NCI-H526 treated with DMSO at 0.1 percent for 48 hours (cell line): ENCODE data around the gene MYBPH.

Source experiments
- DNase-seq: peaks from one replicate; lab custom pipeline; 2025; lab: John Stamatoyannopoulos, UW

Gene MYBPH

DNA sequence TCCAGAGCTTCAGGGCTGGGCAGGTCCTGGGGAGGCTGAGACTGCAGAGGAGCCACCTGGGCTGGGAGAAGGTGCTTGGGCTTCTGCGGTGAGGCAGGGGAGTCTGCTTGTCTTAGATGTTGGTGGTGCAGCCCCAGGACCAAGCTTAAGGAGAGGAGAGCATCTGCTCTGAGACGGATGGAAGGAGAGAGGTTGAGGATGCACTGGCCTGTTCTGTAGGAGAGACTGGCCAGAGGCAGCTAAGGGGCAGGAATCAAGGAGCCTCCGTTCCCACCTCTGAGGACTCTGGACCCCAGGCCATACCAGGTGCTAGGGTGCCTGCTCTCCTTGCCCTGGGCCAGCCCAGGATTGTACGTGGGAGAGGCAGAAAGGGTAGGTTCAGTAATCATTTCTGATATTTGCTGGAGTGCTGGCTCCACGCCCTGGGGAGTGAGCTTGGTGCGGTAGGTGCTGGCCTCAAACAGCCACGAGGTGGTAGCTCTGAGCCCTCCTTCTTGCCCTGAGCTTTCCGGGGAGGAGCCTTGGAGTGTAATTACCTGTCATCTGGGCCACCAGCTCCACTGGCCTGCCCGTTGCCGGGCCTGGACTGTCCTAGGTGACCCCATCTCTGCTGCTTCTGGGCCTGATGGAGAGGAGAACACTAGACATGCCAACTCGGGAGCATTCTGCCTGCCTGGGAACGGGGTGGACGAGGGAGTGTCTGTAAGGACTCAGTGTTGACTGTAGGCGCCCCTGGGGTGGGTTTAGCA is 9.3 kb downstream of the MYBPH start:
- no peak for DNase-seq

DNA sequence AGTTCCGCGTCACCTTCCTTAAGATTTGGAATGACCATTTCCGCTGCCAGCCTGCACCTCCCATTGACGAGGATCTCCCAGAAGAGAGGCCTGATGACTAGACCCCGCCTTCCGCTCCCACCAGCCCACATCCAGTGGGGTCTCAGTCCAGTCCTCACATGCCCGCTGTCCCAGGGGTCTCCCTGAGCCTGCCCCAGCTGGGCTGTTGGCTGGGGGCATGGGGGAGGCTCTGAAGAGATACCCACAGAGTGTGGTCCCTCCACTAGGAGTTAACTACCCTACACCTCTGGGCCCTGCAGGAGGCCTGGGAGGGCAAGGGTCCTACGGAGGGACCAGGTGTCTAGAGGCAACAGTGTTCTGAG is 9.8 kb downstream of the MYBPH start:
- DNase-seq: no peak

DNA sequence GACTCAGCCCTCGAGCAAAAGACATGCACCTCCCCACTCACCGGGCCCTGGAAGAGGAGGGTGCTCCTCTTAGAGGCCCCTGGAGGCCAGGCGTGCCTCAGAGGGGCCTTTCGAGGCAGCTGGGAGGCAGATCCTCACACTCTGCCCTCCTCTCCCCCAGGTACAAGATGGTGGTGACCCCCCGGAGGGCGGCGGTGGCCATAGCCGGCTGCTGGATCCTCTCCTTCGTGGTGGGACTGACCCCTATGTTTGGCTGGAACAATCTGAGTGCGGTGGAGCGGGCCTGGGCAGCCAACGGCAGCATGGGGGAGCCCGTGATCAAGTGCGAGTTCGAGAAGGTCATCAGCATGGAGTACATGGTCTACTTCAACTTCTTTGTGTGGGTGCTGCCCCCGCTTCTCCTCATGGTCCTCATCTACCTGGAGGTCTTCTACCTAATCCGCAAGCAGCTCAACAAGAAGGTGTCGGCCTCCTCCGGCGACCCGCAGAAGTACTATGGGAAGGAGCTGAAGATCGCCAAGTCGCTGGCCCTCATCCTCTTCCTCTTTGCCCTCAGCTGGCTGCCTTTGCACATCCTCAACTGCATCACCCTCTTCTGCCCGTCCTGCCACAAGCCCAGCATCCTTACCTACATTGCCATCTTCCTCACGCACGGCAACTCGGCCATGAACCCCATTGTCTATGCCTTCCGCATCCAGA is 10.4 kb downstream of the MYBPH start:
- no peak for DNase-seq

DNA sequence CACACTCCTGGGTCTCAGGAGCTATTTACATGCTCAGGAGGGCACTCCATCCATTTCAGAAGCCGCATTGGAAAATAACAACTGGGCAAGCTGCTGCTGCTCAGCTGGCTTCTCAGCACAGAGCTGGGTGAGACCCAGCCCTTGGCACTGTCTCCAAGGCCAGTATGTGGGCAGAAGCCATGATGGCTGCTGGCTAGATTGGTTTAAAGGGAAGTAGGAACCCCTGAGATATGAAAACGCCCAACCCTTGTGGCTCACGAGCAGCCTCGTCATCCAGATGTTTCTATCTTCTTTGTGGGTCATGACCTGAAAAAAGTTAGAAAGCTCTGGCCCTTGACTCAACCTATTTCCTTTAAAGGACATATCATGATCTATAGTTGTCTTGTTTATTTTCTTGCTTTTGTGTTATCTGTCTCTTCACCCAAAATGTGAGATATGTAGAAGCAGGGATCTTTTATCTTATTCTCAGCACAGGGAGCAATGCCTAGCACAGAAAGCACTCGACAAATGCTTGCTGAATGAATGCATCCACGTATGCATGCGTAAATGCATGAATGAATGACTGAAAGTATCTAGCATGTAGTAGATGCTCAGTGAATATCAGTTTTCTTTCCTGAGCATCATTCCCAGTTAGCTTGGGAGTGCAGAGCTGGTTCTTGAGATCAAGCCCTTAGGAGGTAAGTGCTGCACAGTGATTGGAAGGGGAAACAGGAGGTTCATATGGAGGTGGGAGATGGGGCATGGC is 11.6 kb downstream of the MYBPH start:
- no peak for DNase-seq

DNA sequence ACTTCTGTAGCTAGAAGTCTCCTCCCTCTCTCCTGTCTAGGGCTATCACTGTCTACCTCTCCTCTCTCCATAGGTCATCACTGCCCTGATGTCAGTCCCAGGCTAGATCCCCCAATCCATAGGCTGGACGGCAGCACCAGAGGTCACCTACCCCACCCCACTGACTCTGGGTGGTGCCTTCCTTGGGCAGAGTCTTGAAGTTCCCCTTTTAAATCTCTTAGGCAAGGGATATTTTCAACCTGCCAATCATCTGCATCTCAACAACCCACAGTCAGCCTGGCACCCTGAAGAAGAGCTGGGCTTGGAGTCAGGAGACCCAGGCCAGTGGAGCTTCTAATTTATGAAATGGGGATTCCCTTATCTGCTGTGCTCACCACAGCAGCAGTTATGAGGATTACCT is 13.2 kb downstream of the MYBPH start:
- no peak for DNase-seq

DNA sequence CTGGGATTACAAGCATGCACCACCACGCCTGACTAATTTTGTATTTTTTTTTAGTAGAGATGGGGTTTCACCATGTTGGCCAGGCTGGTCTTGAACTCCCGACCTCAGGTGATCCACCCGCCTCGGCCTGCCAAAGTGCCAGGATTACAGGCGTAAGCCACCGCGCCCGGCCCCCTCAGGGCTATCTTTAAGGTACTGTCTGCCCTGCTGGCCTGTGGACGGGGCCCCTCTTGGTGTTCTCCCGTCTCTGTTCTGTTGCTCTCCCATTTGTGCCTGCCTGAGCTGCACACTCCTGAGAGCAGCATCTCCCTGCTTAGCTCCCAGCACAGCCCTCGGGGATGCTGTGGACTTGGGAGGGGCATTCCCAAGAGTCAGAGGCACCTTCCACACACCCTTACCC is 13.9 kb downstream of the MYBPH start:
- DNase-seq: no peak

DNA sequence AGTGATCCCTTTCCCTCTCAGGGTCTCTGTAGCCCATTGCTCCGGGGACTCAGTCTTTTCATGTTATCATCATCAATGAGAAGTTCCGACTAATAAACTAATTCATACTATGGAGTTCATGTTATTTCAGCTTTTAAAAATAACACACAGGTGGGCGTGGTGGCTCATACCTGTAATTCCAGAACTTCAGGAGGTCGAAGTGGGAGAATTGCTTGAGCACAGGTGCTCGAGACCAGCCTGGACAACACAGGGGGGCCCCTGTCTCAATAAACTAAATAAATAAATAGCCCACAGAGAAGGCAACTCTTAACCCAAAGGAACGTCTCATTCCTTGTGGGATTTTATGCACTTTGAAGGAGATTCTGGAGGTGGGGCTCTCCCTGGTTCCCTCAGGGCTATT is 14.5 kb downstream of the MYBPH start:
- no peak for DNase-seq

DNA sequence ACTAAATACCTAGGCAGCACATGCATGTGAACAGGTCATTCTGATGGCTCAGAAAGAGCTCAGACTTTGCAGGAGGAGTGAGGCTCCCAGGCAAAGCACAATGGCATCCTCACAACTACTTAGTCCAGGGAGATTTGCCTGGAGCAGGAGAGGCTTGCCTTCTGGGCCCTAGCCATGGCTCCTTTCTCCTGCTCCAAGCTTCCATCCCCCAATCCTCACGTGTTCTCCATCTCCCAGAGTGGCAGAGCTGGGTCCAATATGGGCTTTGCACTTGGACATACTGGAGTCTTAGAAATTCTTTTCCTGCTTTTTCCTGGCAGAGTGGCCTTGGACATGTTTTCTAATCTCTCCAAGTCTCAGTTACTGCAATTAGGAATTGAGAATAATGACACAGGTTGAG is 15.8 kb downstream of the MYBPH start:
- DNase-seq: no peak

DNA sequence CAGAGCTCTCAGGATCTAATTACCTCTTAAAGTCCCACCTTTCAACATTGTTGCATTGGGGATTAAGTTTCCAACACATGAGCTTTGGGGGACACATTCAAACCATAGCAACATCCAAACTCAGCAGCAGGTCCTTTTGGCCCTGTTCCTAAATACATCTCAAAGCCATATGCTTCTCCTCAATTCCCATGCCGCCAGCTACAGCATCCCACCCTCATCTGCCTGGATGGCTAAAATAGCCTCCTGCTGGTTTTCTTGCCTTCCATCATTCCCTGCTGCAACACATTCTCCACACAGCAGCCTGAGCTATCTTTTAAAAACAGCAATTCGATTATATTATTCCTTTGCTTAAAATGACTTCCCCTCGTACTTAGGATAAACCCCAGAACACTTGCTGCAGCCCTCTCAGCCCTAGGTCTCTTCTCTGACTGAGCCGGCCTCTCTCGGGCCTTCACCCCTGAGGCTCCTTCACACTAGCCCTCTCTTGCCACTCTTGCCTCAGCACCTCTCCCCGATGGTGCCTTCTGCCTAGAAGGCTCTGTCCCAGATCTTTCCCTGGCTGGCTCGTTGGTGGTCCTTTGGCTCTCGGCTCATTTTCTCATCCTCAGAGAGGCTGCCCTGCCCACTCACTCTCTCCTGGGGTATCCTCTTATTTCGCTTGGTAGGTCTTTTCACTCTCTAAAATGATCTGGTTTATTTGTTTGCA is 16.5 kb downstream of the MYBPH start:
- no peak for DNase-seq

DNA sequence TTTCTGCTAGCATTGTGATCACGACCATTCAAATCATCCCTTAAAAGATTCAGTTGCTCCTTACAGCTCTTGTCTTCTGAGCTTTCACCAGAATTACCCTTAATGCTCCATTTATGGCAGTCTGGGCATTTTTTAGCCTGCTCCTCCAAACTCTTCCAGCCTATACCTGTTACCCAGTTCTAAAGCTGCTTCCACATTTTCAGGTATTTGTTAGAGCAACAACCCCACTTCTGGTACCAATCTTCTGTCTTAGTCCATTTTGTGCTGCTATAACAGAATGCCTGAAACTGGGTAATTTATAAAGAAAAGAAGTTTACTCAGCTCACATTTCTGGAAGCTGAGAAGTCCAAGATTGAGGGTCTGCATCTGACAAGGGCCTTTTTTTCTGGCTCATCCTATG is 17.2 kb downstream of the MYBPH start:
- no peak for DNase-seq

DNA sequence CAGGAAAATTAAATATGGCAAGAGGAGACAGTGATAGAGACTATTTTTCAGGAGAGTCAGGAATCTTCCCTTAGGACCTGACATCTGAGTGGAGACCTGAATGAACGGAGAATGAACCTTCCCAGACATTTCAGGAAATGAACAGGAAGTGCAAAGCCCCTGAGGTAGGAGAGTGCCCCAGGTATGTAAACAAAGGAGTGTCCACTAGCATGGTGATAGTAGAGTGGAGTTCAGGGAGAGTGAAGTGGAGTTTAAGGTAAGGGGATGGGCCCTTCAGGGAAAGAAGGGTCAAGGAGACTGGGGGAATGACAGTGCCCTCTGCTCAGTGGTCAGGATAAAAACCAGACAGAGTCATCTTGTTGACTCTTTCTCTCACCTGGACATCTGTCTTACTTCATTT is 19.3 kb downstream of the MYBPH start:
- no peak for DNase-seq

DNA sequence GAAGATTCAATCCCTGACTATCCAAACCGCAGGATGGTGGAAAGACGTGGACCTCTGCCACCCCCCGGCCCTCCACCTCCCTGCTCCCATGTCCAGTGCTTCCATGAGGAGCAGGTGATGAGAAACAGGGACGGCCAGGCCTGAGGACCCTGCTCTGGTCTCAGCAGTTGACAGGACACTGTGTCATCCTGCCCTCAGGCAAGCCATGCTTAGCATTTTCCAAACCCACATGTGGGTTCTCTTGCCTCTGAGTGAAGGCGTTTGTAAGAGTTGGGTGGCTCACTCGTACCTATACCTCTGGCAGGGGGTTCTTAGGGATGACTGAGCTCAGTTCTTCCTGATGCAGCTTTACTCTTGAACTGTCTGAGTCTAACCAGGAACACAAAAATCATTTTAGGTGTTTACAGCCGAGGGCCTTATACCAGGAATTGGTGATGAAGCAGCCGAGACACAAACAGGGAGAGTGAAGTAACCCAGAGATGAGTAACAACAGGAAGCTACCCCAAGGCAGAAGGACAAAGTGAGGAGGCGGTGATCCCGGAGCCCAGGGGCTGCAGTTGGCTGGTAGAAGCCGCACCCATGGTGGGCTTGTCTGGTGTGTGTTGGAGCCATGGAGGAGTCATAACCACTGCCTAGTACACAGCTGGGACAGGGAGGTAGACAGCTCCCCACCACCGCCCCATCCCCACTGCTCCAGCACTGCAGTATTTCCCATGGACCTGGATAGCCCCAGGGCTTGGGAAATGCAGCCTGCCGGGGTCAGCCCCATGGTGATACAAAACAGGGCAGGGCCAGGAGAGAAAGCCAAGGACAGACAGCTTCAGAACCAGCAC is 21.4 kb downstream of the MYBPH start:
- no peak for DNase-seq

DNA sequence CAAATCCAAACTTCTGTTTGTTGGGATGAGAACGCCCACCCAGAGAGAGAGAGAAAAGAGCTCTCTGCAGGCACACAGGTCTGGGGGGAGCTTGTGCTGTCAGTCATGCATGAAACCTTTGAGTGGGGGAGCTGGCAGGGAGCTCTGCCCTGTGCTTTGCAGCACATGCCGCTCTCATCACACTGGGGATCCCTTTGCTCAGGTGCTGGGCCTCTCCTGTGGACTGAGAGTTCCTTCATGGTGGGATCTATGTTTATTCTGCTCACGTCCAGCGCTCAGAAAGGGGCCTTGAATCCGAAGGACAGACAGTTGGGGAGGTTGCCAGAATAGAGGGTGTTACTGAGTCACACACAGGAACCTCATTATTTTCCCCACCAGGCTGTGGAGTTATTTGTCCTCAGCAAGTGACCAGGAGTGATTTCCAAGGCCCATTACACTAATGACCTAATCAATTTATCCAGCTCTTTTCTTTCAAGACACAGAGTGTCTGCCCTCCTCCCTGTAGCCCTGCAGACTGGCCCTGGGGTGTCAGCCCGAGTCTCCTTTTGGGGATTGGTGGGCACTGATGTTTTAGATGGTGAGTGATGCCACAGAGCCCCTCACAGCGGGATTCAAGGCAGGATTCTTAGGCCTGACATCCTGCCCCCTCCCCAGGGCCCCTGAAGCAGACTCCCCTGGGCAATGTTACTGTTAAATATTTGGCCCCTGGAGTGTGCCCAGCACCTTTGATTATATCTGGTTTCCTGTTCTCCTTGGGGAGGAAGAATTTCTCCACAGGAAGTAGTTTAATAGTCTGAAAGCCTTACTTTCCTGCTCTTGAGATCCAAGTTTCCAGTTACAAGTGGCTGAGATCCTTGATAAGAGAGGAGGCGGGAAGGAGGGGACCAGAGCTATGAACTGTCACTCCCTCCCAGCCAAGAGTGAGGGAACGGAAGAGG is 22.3 kb downstream of the MYBPH start:
- no peak for DNase-seq

DNA sequence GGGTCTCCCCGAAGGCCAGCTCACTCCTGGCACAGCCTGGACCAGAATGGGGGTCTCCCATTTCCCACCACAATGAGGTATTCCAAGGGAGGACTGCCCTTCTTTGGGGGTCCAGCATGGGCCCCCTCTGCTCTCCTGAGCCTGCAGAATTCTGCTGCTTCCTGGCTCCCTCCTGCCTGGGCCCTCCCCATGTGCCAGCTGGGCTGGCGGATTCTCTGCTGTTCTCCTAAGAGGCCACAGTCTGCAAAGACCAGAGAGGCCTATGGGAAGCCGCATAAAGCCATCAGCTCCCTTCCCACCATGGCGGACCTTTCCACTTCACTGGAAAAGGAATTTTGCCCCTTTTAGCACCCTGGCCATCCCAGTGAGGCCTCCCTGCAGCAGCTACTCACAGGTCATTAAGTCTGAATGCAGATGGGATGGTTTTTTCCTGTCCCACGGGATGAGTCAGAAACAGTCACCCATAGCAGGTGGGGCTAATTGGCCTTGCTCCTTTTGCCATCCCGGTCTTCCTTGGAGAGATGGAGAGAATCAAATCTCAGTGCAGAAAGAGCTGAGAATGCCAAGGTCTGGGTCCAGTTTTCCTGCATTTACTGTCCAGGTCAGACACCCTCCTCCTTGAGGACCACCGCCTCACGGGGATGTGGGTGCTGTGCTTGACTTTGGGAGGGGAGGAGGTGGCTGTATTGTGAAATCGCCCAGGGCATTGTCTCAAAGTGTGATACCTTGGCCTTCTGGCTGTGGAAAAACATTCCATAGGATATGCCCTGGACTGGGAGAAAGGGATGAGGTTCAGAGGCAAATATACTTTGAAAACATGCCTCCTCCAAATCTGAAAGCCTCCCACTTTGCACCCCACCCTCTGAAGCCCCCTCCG is 23.2 kb downstream of the MYBPH start:
- DNase-seq: no peak

DNA sequence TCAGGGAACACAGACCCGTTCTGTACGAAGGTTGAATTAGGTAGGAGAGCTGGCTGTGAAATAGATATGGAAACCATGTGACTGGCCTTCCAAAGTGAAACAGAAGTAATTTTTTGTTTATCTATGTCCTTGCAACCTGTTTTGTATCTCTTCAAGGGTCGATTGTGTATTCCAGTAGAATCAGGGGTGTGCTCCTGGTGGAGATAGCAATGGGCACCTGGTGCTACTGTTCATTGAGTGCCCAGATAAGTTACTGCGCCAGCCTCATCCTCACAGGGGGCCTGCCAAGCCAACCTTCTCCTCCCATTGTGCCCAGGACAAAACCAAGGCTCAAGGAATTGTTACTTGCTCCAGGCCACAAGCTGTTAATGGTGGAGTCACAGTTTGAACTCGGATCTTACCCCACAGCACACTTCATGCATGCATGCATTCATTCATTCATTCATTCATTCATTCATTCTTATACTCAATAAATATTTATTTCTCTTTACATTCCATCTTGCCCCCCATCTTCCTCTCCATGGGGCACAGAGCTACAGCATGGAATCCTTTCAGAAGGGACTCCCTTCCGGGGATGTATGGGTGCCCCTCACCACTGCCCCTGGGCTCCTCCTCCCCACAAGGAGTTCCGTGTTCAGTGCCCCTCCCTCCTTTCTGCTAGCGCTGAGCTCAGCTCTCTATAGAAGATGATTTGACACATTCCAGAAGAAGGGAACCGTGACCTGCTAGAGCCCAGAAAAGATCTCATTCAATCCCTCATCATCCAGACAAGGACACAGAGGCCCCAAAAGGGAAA is 24.1 kb downstream of the MYBPH start:
- no peak for DNase-seq

DNA sequence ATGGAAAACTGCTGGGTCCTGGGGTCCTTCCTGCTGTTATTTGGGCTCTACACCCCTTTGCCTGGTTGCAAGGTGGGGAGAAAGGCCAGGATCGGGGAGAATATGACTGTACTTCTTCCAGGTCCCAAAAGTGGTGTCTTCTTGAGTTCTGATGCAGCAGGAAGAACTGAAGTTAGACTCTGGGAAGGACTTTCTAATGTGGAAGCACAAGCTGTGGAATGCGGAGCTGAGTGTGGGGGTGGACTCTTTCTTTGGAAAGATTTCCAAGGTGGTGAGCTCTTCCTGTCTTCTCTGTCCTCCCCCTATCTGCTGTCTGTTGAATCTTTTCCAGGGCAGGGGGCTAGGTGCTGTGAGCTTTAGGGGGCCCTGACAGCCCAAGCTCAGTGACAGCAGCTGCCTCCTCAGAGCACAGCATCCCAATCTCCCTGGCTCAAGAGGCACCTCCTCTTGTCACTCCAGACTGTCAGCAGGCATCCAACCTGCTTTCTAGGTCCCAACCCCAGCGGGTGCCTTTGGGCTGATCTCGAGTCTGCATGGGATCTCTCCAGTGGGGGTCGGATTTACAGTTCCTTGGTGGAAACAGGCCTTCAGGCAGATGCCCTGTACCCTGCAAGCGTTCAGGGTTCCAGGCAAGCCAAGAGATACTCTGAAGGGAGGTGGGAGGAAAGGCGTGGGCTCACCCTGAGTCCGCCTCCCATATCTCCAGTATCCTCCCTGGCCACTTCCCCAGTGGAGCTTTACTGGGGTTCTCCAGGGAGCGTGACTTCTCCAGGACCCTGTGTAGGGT is 24.9 kb downstream of the MYBPH start:
- DNase-seq: no peak

DNA sequence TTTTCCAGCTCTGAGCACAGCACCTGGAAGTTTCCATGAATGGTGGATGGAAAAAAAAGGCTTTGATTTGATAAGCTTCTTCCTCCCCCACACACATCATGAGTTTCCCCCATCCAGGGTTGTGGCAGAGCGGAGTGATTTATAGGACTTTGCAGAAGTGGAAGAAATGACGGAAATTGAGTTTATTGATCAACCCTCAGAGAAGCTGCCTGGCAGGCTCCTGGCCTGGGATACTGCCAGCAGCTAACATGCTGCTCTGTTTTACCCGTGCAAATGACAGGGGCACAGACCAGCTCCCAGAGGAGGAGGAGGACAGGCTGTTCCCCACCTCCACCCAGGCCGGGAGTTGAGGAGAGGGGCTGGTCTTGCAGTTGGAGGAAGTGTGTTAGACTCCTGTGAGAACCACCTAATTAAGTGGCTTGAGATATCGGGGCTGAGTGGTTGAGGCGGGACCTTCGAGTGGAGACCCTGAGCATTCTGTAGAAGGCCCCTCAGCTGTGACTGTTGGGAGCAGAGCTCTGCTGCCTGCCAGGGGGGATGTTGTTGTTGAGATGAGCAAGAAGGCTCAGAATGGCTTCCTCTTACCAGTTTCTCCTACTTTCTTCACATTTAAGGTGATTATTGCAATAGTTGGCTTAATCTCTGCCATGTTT is 26.3 kb downstream of the MYBPH start:
- no peak for DNase-seq
